Colonic mucosa (tissue), 4 donors: ENCODE results near the gene SRGAP1. TPM values are rescaled to one million over a fixed set of nuclear protein-coding genes. Genes with fewer than 3 reads are reported as not detected.

Experiments used
- DNase-seq: peaks from one replicate; pipeline ENCODE4 v3.0.0-alpha.2; 2020
- H3K27ac ChIP-seq: fragments of 200-600 bp; one replicate; pipeline ENCODE4 v1.8.0; 2021
- H3K27me3 ChIP-seq: fragments of 200-600 bp; one replicate; pipeline ENCODE4 v1.8.0; 2021
- H3K36me3 ChIP-seq: fragments of 200-600 bp; one replicate; pipeline ENCODE4 v1.8.0; 2021
- H3K4me1 ChIP-seq: fragments of 200-600 bp; one replicate; pipeline ENCODE4 v1.8.0; 2021; ENCODE audit warnings: mild to moderate bottlenecking
- H3K4me3 ChIP-seq: fragments of 200-600 bp; one replicate; pipeline ENCODE4 v1.8.0; 2021
- H3K9ac ChIP-seq, 2 donors: one replicate each; pipeline ENCODE4 v1.7.0; 2013; ENCODE audit warnings: control low read depth in 2 of 2, low read depth in 2 of 2, low read length in 2 of 2
- H3K9me3 ChIP-seq: fragments of 200-600 bp; one replicate; pipeline ENCODE4 v1.8.0; 2021
- intact Hi-C: fragments of 100-400 bp; cut with DNase I; formaldehyde crosslinking; loops from one replicate; pipeline ENCODE4 v1.14.1; 2022
- total RNA-seq, 2 donors: library from RNA; stranded (reverse); fragmentation: NEBNext Ultra II Directional in 1 of 2; extraction: Animal tissue kit (Norgen Biotek cat#: 25700) in 1 of 2; gene quantifications; one replicate each; pipeline ENCODE4 v1.2.1, GENCODE V29; 2021
- TF ChIP-seq, protein P1 (sequence below): fragments of 200-600 bp; IDR thresholded peaks from one replicate; pipeline ENCODE4 v1.8.0; 2022; ENCODE audit warnings: antibody characterized with exemption, mild to moderate bottlenecking
- donor health status: healthy.
- donor health status: DM: no; HTN: no; CAD: no.
- donor health status: DM: no; HTN: no; CAD: no.

The SRGAP1 gene
- total RNA-seq, 2 donors from 2014 or later: 8.7 to 9.8 TPM

DNA sequence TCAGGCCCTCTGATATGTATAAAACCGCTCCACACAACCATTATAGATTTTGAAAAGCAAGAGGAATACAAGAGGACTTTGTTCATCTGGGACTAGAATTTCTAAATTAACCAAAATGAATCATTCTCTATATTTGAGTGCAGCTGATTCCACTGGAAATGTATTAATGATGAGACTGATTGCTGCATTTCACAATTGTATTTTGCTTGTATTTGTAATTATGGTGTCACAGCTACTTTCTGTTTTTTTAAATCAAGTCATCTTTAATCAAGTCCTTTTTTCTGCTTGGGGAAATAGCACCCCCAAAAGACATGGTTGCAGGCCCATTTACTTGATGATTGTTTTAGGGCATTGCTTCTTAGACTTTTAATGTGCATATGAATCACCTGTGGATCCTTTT is 215.2 kb downstream of the SRGAP1 start:
- intact Hi-C loops: no loop called here
- Histone ChIP-seq H3K4me1 (no peaks in the 10 kb centered on the region), H3K9me3 (no peaks in the 10 kb centered on the region), H3K27me3 (no peaks in the 10 kb centered on the region), H3K36me3 (no peaks in the 10 kb centered on the region), H3K9ac (no peak overlapping the region), H3K4me3 (no peak overlapping the region), H3K27ac (no peak overlapping the region)
- DNase-seq: no peak
- TF ChIP-seq, protein P1, sequence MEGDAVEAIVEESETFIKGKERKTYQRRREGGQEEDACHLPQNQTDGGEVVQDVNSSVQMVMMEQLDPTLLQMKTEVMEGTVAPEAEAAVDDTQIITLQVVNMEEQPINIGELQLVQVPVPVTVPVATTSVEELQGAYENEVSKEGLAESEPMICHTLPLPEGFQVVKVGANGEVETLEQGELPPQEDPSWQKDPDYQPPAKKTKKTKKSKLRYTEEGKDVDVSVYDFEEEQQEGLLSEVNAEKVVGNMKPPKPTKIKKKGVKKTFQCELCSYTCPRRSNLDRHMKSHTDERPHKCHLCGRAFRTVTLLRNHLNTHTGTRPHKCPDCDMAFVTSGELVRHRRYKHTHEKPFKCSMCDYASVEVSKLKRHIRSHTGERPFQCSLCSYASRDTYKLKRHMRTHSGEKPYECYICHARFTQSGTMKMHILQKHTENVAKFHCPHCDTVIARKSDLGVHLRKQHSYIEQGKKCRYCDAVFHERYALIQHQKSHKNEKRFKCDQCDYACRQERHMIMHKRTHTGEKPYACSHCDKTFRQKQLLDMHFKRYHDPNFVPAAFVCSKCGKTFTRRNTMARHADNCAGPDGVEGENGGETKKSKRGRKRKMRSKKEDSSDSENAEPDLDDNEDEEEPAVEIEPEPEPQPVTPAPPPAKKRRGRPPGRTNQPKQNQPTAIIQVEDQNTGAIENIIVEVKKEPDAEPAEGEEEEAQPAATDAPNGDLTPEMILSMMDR: no peak

DNA sequence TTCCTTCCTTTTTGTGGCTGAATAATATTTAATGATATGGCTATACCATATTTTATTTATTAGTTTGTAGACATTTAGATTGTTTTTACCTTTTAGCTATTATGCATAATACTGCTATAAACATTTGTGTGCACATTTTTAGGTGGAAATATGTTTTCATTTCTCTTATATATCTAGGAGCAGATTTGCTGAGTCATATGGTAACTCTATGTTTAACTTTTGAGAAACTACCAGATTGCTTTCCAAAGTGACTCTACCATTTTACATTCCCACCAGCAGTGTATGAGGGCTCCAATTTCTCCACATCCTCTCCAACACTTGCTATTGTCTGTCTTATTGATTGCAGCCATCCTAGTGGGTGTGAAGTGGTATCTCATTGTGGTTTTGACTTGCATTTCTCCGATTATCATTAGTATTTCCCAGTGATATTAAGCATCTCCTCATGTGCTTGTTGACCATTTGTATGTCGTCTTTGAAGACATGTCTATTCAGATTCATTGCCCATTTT is 217.4 kb downstream of the SRGAP1 start:
- no peaks in the 10 kb centered on the region for H3K27me3 ChIP-seq
- no peak overlapping the region for H3K27ac ChIP-seq
- H3K9me3 ChIP-seq: no peaks in the 10 kb centered on the region
- intact Hi-C loops: no loop called here
- no peak overlapping the region for H3K9ac ChIP-seq
- no peak for DNase-seq
- TF ChIP-seq, protein P1: no peak
- H3K36me3 ChIP-seq: no peaks in the 10 kb centered on the region
- no peak overlapping the region for H3K4me3 ChIP-seq
- no peaks in the 10 kb centered on the region for H3K4me1 ChIP-seq

DNA sequence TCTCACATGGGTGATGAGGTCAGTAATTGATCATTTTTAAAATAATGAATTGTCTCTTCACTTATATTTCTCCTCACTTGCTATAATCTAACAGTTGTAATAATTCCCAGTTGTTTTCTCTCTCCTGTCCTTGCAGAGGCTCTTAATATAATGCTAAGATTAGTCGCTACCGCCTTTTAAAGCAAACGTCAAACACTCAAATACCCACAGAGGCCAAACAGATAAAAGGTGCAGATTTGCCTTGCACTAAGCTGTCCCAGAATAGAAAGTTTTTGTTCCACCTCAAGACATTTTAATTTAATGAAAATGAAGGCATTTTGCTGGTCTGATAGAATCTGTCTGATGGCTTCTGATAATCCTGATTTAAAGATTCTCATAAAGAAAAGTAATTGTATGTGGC is 218.6 kb downstream of the SRGAP1 start:
- TF ChIP-seq, protein P1: no peak
- no peaks in the 10 kb centered on the region for H3K27me3 ChIP-seq
- H3K9ac ChIP-seq: no peak overlapping the region
- H3K9me3 ChIP-seq: no peaks in the 10 kb centered on the region
- H3K4me1 ChIP-seq: no peaks in the 10 kb centered on the region
- DNase-seq: no peak
- no peak overlapping the region for H3K27ac ChIP-seq
- intact Hi-C loops: no loop called here
- H3K4me3 ChIP-seq: no peak overlapping the region
- H3K36me3 ChIP-seq: no peaks in the 10 kb centered on the region

DNA sequence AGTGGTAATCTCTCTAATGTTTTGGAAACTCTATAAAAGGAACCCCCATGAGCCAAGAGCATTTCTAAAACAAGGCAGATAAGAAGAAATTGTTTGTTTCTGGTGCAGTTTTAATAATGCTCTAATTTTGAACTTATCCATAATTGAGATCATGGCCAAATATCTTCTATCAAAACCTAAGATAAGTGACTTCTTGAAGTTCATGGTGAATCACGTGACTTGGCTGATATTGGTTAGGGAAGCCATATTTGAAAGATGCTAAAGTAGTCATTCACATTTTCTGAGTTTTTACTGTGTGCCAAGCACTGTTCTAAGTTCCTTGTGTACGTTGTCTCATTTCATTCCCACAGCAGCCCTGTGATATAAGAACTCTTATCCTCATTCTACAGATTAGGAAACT is 219.7 kb downstream of the SRGAP1 start:
- H3K27ac ChIP-seq: no peak overlapping the region
- no peak overlapping the region for H3K9ac ChIP-seq
- H3K9me3 ChIP-seq: no peaks in the 10 kb centered on the region
- TF ChIP-seq, protein P1: no peak
- DNase-seq: no peak
- H3K4me3 ChIP-seq: no peak overlapping the region
- intact Hi-C loops: no loop called here
- no peaks in the 10 kb centered on the region for H3K36me3 ChIP-seq
- H3K4me1 ChIP-seq: no peaks in the 10 kb centered on the region
- no peaks in the 10 kb centered on the region for H3K27me3 ChIP-seq

DNA sequence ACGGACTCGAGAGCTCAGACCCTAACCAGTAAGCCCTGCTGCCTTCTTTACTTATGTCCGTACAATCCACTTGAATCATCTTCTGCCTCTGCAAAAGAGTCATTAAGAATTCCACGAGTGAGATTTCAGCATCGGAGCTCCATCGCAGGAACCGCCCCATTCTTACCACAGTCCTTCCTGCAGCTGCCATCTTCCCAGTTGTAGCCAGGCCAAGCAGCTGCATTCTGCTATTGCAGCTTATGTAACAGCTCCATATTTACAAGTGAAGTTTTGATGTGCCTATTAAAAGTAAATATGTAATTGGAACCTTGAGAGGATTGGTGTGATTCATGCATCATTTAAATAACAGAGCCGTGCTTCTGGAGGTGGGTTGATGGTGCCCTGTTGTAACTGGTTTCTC is 220.2 kb downstream of the SRGAP1 start:
- H3K4me1 ChIP-seq: no peaks in the 10 kb centered on the region
- DNase-seq: no peak
- H3K9me3 ChIP-seq: no peaks in the 10 kb centered on the region
- H3K36me3 ChIP-seq: no peaks in the 10 kb centered on the region
- TF ChIP-seq, protein P1: no peak
- no peak overlapping the region for H3K27ac ChIP-seq
- intact Hi-C loops: no loop called here
- H3K27me3 ChIP-seq: no peaks in the 10 kb centered on the region
- no peak overlapping the region for H3K4me3 ChIP-seq
- no peak overlapping the region for H3K9ac ChIP-seq
